ENCODE results near the gene ZSWIM2.
"Not testable (repeated sequence)": the region's sequence is repeated elsewhere in the genome, so short reads cannot be mapped to it uniquely, and the experiment has no call there.

GRCh38 chr2:186811760-186812159, 37.2 kb downstream of the ZSWIM2 start:
- TF ChIP-seq POLR2AphosphoS5 (IDR thresholded peaks at IDR 0.05; ENCODE audit: low read depth, low read length); CTCF (IDR thresholded peaks at IDR 0.05); CHD2 (IDR thresholded peaks at IDR 0.05; ENCODE audit: low read length, partially characterized antibody); EP300 (IDR thresholded peaks at IDR 0.05; ENCODE audit: borderline replicate concordance in 1 of 2, low read depth in 1 of 2, low read length in 1 of 2); RAD21 (IDR thresholded peaks at IDR 0.05; ENCODE audit: low read length); NRF1 (IDR thresholded peaks at IDR 0.05; ENCODE audit: low read depth, low read length); EZH2phosphoT487 (IDR thresholded peaks at IDR 0.05; ENCODE audit: borderline replicate concordance, low read depth); TAF1 (IDR thresholded peaks at IDR 0.05; ENCODE audit: borderline replicate concordance, low read depth, low read length); MXI1 (IDR thresholded peaks at IDR 0.05; ENCODE audit: low read depth, low read length); SIN3A (IDR thresholded peaks at IDR 0.05; ENCODE audit: borderline replicate concordance, low read depth, low read length); YY1 (IDR thresholded peaks at IDR 0.05; ENCODE audit: low read depth); REST (IDR thresholded peaks at IDR 0.05; ENCODE audit: low read depth, low read length); GABPA (IDR thresholded peaks at IDR 0.05; ENCODE audit: low read depth); USF2 (IDR thresholded peaks at IDR 0.05; ENCODE audit: borderline replicate concordance, low read depth, low read length): not testable (repeated sequence)

Measured in SK-N-SH (cell line).